Stimulated activated CD8-positive, alpha-beta memory T cell treated with anti-CD3 and anti-CD28 coated beads, Interleukin-4, amount 100 ng/mL, for 1 hour (primary cell): ENCODE measurements around the gene RPS6KA2.

Experiments
- DNase-seq, 2 donors: peaks; one replicate each; pipeline ENCODE4 v3.0.0-alpha.2; 2020; ENCODE audit warnings: low read depth in 2 of 2, low spot score in 1 of 2

The RPS6KA2 gene

GRCh38 chr6:166656230-166657151 is 29.4 kb upstream of the RPS6KA2 start:
- no peak for DNase-seq

GRCh38 chr6:166655713-166656229 is 28.7 kb upstream of the RPS6KA2 start:
- no peak for DNase-seq

- DNase-seq = no peak
These were observed 28.2 kb upstream of the RPS6KA2 start for GRCh38 chr6:166655251-166655650.

- DNase-seq = no peak
These were observed 27.5 kb upstream of the RPS6KA2 start for GRCh38 chr6:166654573-166654972.

- DNase-seq = no peak
These were observed 26.5 kb upstream of the RPS6KA2 start for GRCh38 chr6:166653639-166653941.

GRCh38 chr6:166650824-166651807 is 24.1 kb upstream of the RPS6KA2 start:
- DNase-seq = no peak

- no peak for DNase-seq
These were observed 23.0 kb upstream of the RPS6KA2 start for GRCh38 chr6:166650047-166650446.

GRCh38 chr6:166648846-166649245 is 21.8 kb upstream of the RPS6KA2 start:
- no peak for DNase-seq

GRCh38 chr6:166647896-166648295 is 20.8 kb upstream of the RPS6KA2 start:
- DNase-seq = no peak

- no peak for DNase-seq
These were observed 19.7 kb upstream of the RPS6KA2 start for GRCh38 chr6:166646716-166647115.

GRCh38 chr6:166645896-166646295 is 18.8 kb upstream of the RPS6KA2 start:
- DNase-seq = no peak

- DNase-seq = no peak
These were observed 17.6 kb upstream of the RPS6KA2 start for GRCh38 chr6:166644681-166645080.

- no peak for DNase-seq
These were observed 17.0 kb upstream of the RPS6KA2 start for GRCh38 chr6:166643891-166644590.

- no peak for DNase-seq
These were observed 15.6 kb upstream of the RPS6KA2 start for GRCh38 chr6:166642646-166643045.

- no peak for DNase-seq
These were observed 13.4 kb upstream of the RPS6KA2 start for GRCh38 chr6:166640342-166641043.

GRCh38 chr6:166639921-166640320 is 12.9 kb upstream of the RPS6KA2 start:
- DNase-seq = no peak

- DNase-seq = no peak
These were observed 11.5 kb upstream of the RPS6KA2 start for GRCh38 chr6:166638573-166638964.

GRCh38 chr6:166637812-166638572 is 10.9 kb upstream of the RPS6KA2 start:
- no peak for DNase-seq

GRCh38 chr6:166636934-166637333 is 9.9 kb upstream of the RPS6KA2 start:
- DNase-seq = no peak
